ENCODE measurements around the gene TMPRSS3.

- TF ChIP-seq SUZ12 (IDR thresholded peaks at IDR 0.05; ENCODE audit: extremely low read depth, insufficient read depth, insufficient read length) = no peak
- no peak for TF ChIP-seq YY1 (IDR thresholded peaks at IDR 0.05; ENCODE audit: insufficient read depth, insufficient read length)
- no peak for TF ChIP-seq ZNF274 (IDR thresholded peaks at IDR 0.05; ENCODE audit: low read depth, low read length)
These were observed 30.6 kb upstream of the TMPRSS3 start for GRCh38 chr21:42426424-42426823.

All from NT2/D1 (cell line).